Activated CD8-positive, alpha-beta T cell treated with anti-CD3 and anti-CD28 coated beads, Interleukin-2, amount 10 ng/mL, durations not matched to agents 7 days and 5 days (primary cell): ENCODE results near the gene DIS3L2. TPM values are rescaled to one million over a fixed set of nuclear protein-coding genes. Genes with fewer than 3 reads are reported as not detected.

ENCODE experiments used
- ATAC-seq: fragments of 150-1000 bp; cut with Tn5 transposase; one replicate; pipeline ENCODE4 v1.10.0; 2021; ENCODE audit warnings: moderate library complexity
- CTCF ChIA-PET: fragments of 350-600 bp; sonication (Branson Sonifier 250); formaldehyde crosslinking; loops from one replicate; lab custom pipeline; 2021; ENCODE audit warnings: antibody characterized with exemption; lab: Charles Lee
- POLR2A ChIA-PET: fragments of 350-600 bp; sonication (Branson Sonifier 250); formaldehyde crosslinking; loops from one replicate; lab custom pipeline; 2021; ENCODE audit warnings: antibody characterized with exemption; lab: Charles Lee
- DNase-seq: peaks from one replicate; pipeline ENCODE4 v3.0.0-alpha.2; 2020
- H3K27ac Mint-ChIP-seq: one replicate; pipeline ENCODE4 v1.8.0; 2021; ENCODE audit warnings: mild to moderate bottlenecking, mixed read lengths
- H3K27me3 Mint-ChIP-seq: one replicate; pipeline ENCODE4 v1.8.0; 2021; ENCODE audit warnings: low read depth, mixed read lengths
- H3K36me3 Mint-ChIP-seq: one replicate; pipeline ENCODE4 v1.8.0; 2021; ENCODE audit warnings: low read depth, mixed read lengths
- H3K4me1 Mint-ChIP-seq: one replicate; pipeline ENCODE4 v1.8.0; 2021; ENCODE audit warnings: low read depth, mixed read lengths
- H3K4me3 Mint-ChIP-seq: one replicate; pipeline ENCODE4 v1.8.0; 2021; ENCODE audit warnings: mild to moderate bottlenecking, mixed read lengths
- H3K9me3 Mint-ChIP-seq: one replicate; pipeline ENCODE4 v1.8.0; 2022; ENCODE audit warnings: mixed read lengths; ENCODE audit not compliant: insufficient read depth
- total RNA-seq, 2 experiments: library from RNA; stranded (reverse); gene quantifications; one replicate each; pipeline ENCODE4 v1.2.3, GENCODE V29; 2021

Gene DIS3L2
- total RNA-seq, 2 experiments from 2014 or later: 32.2 to 36.2 TPM

DNA sequence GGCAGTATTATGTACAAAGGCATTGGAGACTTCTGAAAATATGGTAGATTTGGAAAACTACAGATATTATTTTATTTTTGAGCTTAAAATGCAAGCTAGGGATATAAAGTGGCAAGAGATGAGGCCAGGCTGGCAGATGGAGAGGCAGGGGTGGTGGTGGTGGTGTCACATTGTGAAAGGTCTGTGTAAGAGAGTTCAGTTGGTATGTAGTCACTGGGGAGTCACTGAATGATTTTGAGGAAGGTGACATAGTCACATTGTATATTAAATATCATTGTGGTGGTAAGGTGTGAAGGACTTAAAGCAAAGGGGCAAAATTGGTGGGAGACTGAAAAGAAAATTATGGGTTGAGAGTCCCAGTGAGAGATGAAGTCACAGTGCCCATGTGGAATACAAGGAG is 82.5 kb downstream of the DIS3L2 start:
- POLR2A ChIA-PET: no interaction called here
- no peak for DNase-seq
- no peaks in the 10 kb centered on the region for H3K27me3 Mint-ChIP-seq

DNA sequence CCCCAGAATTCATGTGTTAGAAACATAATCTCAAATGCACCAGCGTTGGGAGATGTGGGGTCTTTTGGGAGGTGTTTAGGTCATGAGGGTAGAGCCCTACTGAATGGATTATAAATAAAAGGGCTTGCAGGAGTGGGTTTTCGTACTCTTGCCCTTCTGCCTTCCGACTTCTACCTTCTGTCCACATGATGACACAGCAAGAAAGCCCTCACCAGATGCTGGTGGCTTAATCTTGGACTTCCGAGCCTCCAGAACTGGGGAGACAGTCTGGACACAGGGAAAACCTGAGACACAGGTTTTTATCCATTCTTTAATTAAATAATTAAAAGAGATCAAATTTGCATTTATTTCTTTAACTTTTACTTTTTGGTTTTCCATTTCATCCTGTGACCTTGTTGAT is 87.8 kb downstream of the DIS3L2 start:
- ChIA-PET POLR2A (no interaction called here), CTCF (interaction anchor here (1.2 to 1.3 kb wide), 2 partner anchors 11 to 76 kb away, joined by 3 read pairs; no protein-coding TSS in a partner anchor)
- Mint-ChIP-seq H3K27ac (no peak overlapping the region), H3K4me3 (no peak overlapping the region), H3K36me3 (peaks cover 8% of the 10 kb centered on the region), H3K9me3 (no peaks in the 10 kb centered on the region), H3K27me3 (no peaks in the 10 kb centered on the region), H3K4me1 (no peaks in the 10 kb centered on the region)
- no peak for DNase-seq
- no peak for ATAC-seq

More for the DNA sequence above, 82.5 kb downstream of the DIS3L2 start:
- ATAC-seq: no peak
- no peaks in the 10 kb centered on the region for H3K9me3 Mint-ChIP-seq
- H3K36me3 Mint-ChIP-seq: peaks cover 13% of the 10 kb centered on the region
- CTCF ChIA-PET: interaction anchor here (0.9 to 1.2 kb wide), 2 partner anchors 95 to 249 kb away, joined by 3 read pairs; no protein-coding TSS in a partner anchor
- H3K4me3 Mint-ChIP-seq: no peak overlapping the region
- H3K4me1 Mint-ChIP-seq: no peaks in the 10 kb centered on the region
- no peak overlapping the region for H3K27ac Mint-ChIP-seq

DNA sequence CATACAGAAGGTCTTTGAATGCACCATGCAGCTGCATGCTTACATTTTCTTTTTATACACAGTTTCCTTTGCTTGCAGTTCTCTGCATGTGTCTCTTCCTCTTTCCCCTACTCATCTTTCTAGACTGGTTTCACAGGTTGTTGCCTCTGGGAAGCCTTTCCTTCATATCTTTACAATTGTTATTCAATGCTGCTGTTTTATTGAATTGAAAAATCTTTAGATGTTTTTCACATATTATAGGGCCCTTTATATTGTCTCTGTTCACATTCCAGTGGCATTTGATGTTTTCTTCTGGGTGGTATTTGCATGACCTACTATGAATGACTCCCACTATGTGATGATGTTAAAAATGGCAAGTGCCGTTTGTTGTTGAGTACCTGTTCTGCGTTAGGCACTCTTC is 91.1 kb downstream of the DIS3L2 start:
- no peaks in the 10 kb centered on the region for H3K36me3 Mint-ChIP-seq
- H3K4me3 Mint-ChIP-seq: no peak overlapping the region
- POLR2A ChIA-PET: no interaction called here
- DNase-seq (no peak), ATAC-seq (no peak)
- CTCF ChIA-PET: no interaction called here
- H3K9me3 Mint-ChIP-seq: no peaks in the 10 kb centered on the region
- H3K4me1 Mint-ChIP-seq: no peaks in the 10 kb centered on the region
- H3K27ac Mint-ChIP-seq: no peak overlapping the region
- H3K27me3 Mint-ChIP-seq: no peaks in the 10 kb centered on the region

DNA sequence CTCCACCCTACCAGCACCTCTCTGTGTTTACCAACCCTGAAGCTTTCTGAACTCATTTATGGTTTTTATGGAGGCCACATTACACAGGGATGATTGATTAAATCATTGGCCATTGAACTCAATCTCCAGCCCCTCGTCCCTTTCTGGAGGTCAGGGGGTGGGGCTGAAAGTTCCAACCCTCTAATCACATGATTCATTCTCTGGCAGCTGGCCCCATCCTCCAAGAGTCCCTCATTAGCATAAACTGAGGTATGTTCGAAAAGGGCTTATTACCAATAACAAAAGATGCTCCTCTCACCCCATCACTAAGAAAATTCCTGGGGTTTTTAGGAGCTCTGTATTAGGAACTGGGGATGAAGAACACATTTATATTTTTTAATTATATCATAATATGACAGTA is 92.3 kb downstream of the DIS3L2 start:
- Mint-ChIP-seq H3K9me3 (no peaks in the 10 kb centered on the region), H3K4me3 (no peak overlapping the region), H3K36me3 (no peaks in the 10 kb centered on the region), H3K27me3 (no peaks in the 10 kb centered on the region), H3K4me1 (peaks cover 3% of the 10 kb centered on the region), H3K27ac (no peak overlapping the region)
- CTCF ChIA-PET: no interaction called here
- ATAC-seq: no peak
- POLR2A ChIA-PET: no interaction called here
- no peak for DNase-seq

DNA sequence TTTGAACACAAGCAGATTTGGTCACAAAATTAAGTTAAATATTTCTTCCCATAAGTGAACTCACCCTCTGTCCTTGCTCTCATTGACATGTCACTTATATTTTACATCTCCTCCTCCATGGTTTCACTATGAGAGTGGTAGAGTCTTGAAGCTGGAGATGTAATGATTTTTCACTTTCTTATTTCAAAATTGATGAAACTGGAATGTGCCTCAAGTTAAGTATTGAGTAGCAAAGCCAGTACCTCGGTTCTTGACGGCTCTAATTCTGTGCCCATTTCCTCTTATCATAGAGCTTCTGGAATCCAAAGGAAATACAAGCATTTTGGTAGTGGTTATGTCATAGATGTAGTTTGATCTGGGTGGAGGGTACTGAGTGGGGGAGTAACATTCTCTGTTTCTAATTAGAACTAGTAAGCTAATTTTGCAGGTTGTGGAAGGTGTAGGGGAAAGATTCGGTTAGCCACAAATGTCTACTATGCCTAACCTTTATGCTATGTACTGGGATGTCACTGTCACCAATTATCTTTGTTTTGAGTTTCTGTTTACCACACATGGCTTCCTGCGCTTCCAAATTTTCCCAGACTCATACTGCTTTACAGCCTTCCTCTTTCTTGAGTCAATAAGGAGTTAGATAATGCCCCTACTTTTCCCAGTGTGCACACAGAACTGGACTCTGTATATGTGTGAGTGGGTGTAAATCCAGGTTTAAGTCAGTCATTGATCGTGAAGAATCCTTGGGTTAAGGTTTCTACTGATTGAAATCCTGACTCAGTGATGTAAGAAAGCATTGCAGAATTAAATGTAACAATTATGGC is 96.8 kb downstream of the DIS3L2 start:
- ChIA-PET CTCF (no interaction called here), POLR2A (no interaction called here)
- Mint-ChIP-seq H3K4me3 (no peak overlapping the region), H3K36me3 (peaks cover 3% of the 10 kb centered on the region), H3K9me3 (no peaks in the 10 kb centered on the region), H3K27ac (no peak overlapping the region), H3K4me1 (peaks cover 3% of the 10 kb centered on the region), H3K27me3 (no peaks in the 10 kb centered on the region)
- no peak for DNase-seq
- ATAC-seq: no peak

DNA sequence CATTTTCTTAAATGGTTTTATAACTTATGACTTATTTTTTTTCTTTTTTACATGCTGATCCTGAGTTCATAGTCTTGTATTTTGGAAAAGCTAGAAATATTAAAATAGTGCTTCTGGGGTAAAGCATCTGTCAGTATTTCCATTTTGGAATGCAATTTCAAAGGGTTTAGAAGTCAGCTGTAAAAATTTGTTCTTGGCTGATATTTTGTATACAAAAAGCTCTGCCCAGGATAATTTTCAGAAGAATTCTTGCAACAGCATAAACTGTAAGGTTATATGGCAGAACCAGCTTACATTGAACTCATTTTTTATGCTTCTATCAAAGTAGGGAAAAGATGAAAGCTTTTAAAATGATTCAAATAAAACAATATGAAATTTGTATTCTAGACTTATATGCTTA is 97.4 kb downstream of the DIS3L2 start:
- Mint-ChIP-seq H3K9me3 (no peaks in the 10 kb centered on the region), H3K27me3 (no peaks in the 10 kb centered on the region), H3K4me3 (no peak overlapping the region), H3K36me3 (peaks cover 3% of the 10 kb centered on the region), H3K4me1 (peaks cover 3% of the 10 kb centered on the region), H3K27ac (no peak overlapping the region)
- ATAC-seq (no peak), DNase-seq (no peak)
- POLR2A ChIA-PET: no interaction called here
- CTCF ChIA-PET: no interaction called here

DNA sequence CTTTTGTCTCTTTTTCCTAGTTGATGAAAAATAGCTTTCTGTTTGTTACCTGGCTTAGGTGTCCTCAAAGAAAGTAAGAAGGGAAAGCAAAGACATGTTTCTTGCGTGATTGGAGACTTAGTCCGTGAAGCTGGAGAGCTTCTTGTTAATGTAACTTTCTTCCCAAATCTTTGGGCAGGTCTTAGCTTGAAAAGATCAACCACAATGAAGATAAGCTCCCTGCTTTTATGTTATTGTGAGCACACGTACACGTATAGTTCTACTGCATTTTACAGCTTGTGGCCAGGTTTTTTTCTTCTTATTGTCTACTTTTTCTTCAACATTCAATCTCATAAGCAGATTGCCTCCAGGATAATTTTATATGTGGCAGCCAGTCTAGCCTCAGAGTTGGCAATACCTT is 99.8 kb downstream of the DIS3L2 start:
- H3K27ac Mint-ChIP-seq: no peak overlapping the region
- H3K36me3 Mint-ChIP-seq: peaks cover 3% of the 10 kb centered on the region

DNA sequence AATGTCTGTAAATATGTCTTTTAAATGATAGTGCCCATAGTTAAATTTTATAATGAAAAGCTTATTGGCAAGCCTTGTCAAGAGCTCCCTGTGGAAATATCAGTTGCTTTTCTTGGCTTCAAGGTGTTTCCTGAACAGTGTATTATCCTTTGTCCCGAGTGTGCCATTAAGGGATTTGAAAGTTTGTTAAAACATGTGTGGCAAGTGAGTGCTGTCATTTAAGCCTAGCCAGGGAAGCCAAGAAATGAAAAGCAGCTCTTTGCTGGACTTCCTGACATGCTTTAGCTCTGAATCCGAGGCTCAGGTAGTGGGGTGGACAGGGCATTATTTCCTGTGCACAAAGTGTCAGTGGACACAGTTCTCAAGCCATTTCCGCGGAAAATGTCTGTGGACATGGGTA is 111.5 kb downstream of the DIS3L2 start:
- Mint-ChIP-seq H3K36me3 (no peaks in the 10 kb centered on the region), H3K9me3 (no peaks in the 10 kb centered on the region), H3K4me1 (peaks cover 14% of the 10 kb centered on the region), H3K4me3 (no peak overlapping the region), H3K27me3 (no peaks in the 10 kb centered on the region), H3K27ac (no peak overlapping the region)
- ATAC-seq (no peak), DNase-seq (no peak)
- ChIA-PET CTCF (interaction anchor here (0.9 kb wide), 1 partner anchor 12 kb away, joined by 3 read pairs; no protein-coding TSS in a partner anchor), POLR2A (no interaction called here)

More for the DNA sequence above, 99.8 kb downstream of the DIS3L2 start:
- no peaks in the 10 kb centered on the region for H3K9me3 Mint-ChIP-seq
- CTCF ChIA-PET: interaction anchor here (1.2 kb wide), 1 partner anchor 12 kb away, joined by 3 read pairs; no protein-coding TSS in a partner anchor
- DNase-seq (no peak), ATAC-seq (no peak)
- H3K4me1 Mint-ChIP-seq: peaks cover 3% of the 10 kb centered on the region
- H3K4me3 Mint-ChIP-seq: no peak overlapping the region
- POLR2A ChIA-PET: no interaction called here
- H3K27me3 Mint-ChIP-seq: no peaks in the 10 kb centered on the region

DNA sequence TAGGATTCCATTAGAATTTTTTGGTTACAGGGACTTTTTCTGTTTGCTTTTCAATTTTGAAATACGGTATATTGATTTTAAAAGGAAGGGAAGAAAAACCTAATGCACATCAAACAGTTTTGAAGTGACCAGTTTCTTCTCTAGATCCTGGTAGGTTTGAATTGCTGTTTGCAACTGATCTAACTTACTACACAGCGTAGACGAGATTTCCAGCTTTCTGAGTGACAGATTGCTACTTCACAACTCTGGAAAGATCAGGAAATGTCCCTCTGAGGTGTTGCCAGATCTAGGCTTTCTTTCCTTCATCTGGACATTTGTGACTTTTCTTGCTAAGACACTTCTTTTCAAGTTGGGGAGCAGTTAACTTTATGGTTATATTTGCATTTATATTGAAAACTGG is 112.2 kb downstream of the DIS3L2 start:
- H3K27ac Mint-ChIP-seq: no peak overlapping the region
- no peak for DNase-seq
- ATAC-seq: no peak
- ChIA-PET POLR2A (no interaction called here), CTCF (interaction anchor here (0.9 kb wide), 1 partner anchor 13 kb away, joined by 3 read pairs; no protein-coding TSS in a partner anchor)
- H3K36me3 Mint-ChIP-seq: no peaks in the 10 kb centered on the region
- no peak overlapping the region for H3K4me3 Mint-ChIP-seq
- no peaks in the 10 kb centered on the region for H3K9me3 Mint-ChIP-seq
- peaks cover 14% of the 10 kb centered on the region for H3K4me1 Mint-ChIP-seq
- no peaks in the 10 kb centered on the region for H3K27me3 Mint-ChIP-seq

DNA sequence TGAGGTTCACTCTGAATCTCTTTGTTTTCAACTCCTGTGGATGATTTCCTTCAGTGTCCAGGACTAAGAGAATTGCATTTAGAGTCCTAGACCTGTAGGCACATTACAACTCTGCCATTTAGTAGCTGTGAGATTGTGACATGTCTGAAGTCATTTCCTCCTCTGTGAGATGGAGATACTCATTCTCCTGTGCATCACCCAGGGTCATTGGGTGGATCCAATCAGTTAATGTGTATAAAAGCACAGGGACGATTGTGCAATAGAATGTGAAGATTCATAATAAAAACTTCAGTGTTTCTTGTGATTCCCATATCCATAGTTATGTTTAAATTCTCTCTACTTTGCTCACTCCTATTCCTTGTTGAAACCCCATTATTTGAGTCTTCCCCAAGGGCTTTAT is 113.6 kb downstream of the DIS3L2 start:
- Mint-ChIP-seq H3K4me1 (peaks cover 14% of the 10 kb centered on the region), H3K36me3 (no peaks in the 10 kb centered on the region), H3K27me3 (no peaks in the 10 kb centered on the region), H3K4me3 (no peak overlapping the region), H3K9me3 (no peaks in the 10 kb centered on the region), H3K27ac (no peak overlapping the region)
- DNase-seq (no peak), ATAC-seq (no peak)
- ChIA-PET CTCF (no interaction called here), POLR2A (no interaction called here)

DNA sequence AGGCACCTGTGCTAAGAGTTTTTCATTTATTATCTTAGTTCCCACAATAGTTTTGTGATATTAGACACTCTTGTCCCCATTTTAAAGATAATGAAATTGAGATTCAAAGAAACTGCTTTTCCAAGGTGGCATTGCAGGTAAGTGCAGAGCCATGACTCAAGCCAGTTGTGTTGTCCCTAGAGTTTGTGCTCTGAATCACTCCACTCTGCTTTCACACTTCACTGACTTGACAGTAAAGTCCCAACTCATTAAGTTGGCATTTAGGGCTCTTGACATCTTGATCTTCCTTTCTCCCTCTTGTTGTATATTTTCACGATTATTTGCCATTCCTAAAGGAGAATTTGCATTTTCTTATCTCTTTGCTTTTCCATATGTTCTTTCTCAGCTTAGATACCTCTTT is 114.3 kb downstream of the DIS3L2 start:
- Mint-ChIP-seq H3K4me1 (peaks cover 14% of the 10 kb centered on the region), H3K27ac (no peak overlapping the region), H3K9me3 (no peaks in the 10 kb centered on the region), H3K36me3 (no peaks in the 10 kb centered on the region), H3K4me3 (no peak overlapping the region), H3K27me3 (no peaks in the 10 kb centered on the region)
- no peak for DNase-seq
- POLR2A ChIA-PET: no interaction called here
- ATAC-seq: no peak
- CTCF ChIA-PET: no interaction called here

DNA sequence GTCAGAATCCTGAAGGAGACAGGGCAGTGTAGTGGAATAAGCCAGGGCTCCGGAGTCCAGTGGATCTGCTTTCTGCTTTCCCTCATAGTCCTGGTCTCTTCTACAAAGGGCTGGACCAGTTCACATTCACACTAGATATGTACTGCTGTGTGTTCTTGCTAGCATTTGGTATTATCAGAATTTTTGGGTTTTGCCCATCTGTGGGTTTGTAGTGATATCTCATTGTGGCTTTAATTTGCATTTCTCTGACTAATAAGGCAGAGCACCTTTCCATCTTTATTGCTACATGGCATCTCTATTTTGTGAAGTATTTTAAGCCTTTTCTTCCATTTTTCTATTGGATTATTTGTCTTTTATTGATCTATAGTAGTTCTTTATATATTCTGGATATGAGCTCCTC is 114.8 kb downstream of the DIS3L2 start:
- no peak overlapping the region for H3K4me3 Mint-ChIP-seq
- ATAC-seq: no peak
- H3K27ac Mint-ChIP-seq: no peak overlapping the region
- ChIA-PET CTCF (no interaction called here), POLR2A (no interaction called here)
- peaks cover 12% of the 10 kb centered on the region for H3K4me1 Mint-ChIP-seq
- no peaks in the 10 kb centered on the region for H3K36me3 Mint-ChIP-seq
- H3K27me3 Mint-ChIP-seq: no peaks in the 10 kb centered on the region
- DNase-seq: no peak
- H3K9me3 Mint-ChIP-seq: no peaks in the 10 kb centered on the region
